GM21360 (cell line): Measurements from ENCODE around the gene PABPN1L.

Experiments used
- ATAC-seq: cut with Tn5 transposase; IDR thresholded peaks from one replicate; pipeline ENCODE4 v1.9.1; 2021; ENCODE audit warnings: mild to moderate bottlenecking, moderate library complexity; ENCODE audit not compliant: unreplicated experiment

Gene PABPN1L

GRCh38 chr16:88870608-88871348 lies 4.3 kb upstream of the PABPN1L start:
- ATAC-seq: no peak

GRCh38 chr16:88869673-88869980 lies 3.2 kb upstream of the PABPN1L start:
- no peak for ATAC-seq

- ATAC-seq: no peak
These were observed 2.7 kb upstream of the PABPN1L start for GRCh38 chr16:88868974-88869672.

GRCh38 chr16:88867581-88868246 lies 1.3 kb upstream of the PABPN1L start:
- ATAC-seq: no peak

GRCh38 chr16:88865742-88866141 lies 718 bp downstream of the PABPN1L start:
- ATAC-seq: no peak

- ATAC-seq: no peak
These were observed 1.1 kb downstream of the PABPN1L start for GRCh38 chr16:88865310-88865709.

- no peak for ATAC-seq
These were observed 1.9 kb downstream of the PABPN1L start for GRCh38 chr16:88864521-88864920.

- no peak for ATAC-seq
These were observed 2.4 kb downstream of the PABPN1L start for GRCh38 chr16:88864099-88864498.

- no peak for ATAC-seq
These were observed 3.0 kb downstream of the PABPN1L start for GRCh38 chr16:88863426-88863825.

- no peak for ATAC-seq
These were observed 3.5 kb downstream of the PABPN1L start for GRCh38 chr16:88862968-88863367.

GRCh38 chr16:88861359-88861758 lies 5.1 kb downstream of the PABPN1L start:
- no peak for ATAC-seq

- ATAC-seq: no peak
These were observed 6.9 kb downstream of the PABPN1L start for GRCh38 chr16:88859381-88860091.

GRCh38 chr16:88857728-88858339 lies 8.6 kb downstream of the PABPN1L start:
- ATAC-seq: peak; percentile 35

- ATAC-seq: peak; percentile 71
These were observed 9.4 kb downstream of the PABPN1L start, which contains the start of the genes GALNS and TRAPPC2L for GRCh38 chr16:88856828-88857727. Gene GALNS (minus strand): TSS chr16:88856947. CDS start chr16:88856877, 70 bp downstream. Gene TRAPPC2L (plus strand): TSS chr16:88857127. CDS start chr16:88857151, 24 bp downstream.

- ATAC-seq: no peak
These were observed 10.2 kb downstream of the PABPN1L start for GRCh38 chr16:88856122-88856827.

- no peak for ATAC-seq
These were observed 10.7 kb downstream of the PABPN1L start for GRCh38 chr16:88855736-88856121.

- ATAC-seq: no peak
These were observed 11.3 kb downstream of the PABPN1L start for GRCh38 chr16:88855176-88855575.

- ATAC-seq: no peak
These were observed 12.0 kb downstream of the PABPN1L start for GRCh38 chr16:88854306-88855111.
